ENCODE results near the gene GCN1.

DNA sequence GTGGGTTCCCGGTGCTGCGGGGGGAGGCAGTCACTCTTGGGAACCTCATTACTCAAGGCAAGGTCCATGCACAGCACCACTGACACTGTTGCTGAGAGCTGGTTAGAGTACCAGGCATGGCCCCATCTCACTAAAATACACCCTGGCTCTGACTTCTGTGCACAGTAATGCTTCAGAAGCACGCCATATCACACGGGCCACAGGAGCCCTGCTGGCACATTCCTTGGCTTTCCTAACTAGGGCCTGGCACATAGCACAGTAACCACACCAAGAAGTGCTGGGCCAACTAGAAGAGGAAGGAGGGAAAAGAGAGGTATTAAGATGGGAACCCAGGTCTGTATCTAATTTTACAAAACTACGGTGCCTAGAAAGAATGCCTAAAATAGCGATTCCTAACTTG is 64.5 kb downstream of the GCN1 start:
- TF ChIP-seq, protein P1, sequence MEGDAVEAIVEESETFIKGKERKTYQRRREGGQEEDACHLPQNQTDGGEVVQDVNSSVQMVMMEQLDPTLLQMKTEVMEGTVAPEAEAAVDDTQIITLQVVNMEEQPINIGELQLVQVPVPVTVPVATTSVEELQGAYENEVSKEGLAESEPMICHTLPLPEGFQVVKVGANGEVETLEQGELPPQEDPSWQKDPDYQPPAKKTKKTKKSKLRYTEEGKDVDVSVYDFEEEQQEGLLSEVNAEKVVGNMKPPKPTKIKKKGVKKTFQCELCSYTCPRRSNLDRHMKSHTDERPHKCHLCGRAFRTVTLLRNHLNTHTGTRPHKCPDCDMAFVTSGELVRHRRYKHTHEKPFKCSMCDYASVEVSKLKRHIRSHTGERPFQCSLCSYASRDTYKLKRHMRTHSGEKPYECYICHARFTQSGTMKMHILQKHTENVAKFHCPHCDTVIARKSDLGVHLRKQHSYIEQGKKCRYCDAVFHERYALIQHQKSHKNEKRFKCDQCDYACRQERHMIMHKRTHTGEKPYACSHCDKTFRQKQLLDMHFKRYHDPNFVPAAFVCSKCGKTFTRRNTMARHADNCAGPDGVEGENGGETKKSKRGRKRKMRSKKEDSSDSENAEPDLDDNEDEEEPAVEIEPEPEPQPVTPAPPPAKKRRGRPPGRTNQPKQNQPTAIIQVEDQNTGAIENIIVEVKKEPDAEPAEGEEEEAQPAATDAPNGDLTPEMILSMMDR (IDR thresholded peaks at IDR 0.05) = no peak
- TF ChIP-seq ZNF416 (CRISPR knock-in tag; IDR thresholded peaks at IDR 0.05) = no peak
- no peak for TF ChIP-seq TCF7 (CRISPR knock-in tag; IDR thresholded peaks at IDR 0.05; ENCODE audit: low read depth)
- TF ChIP-seq, protein P2, sequence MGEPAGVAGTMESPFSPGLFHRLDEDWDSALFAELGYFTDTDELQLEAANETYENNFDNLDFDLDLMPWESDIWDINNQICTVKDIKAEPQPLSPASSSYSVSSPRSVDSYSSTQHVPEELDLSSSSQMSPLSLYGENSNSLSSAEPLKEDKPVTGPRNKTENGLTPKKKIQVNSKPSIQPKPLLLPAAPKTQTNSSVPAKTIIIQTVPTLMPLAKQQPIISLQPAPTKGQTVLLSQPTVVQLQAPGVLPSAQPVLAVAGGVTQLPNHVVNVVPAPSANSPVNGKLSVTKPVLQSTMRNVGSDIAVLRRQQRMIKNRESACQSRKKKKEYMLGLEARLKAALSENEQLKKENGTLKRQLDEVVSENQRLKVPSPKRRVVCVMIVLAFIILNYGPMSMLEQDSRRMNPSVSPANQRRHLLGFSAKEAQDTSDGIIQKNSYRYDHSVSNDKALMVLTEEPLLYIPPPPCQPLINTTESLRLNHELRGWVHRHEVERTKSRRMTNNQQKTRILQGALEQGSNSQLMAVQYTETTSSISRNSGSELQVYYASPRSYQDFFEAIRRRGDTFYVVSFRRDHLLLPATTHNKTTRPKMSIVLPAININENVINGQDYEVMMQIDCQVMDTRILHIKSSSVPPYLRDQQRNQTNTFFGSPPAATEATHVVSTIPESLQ (CRISPR knock-in tag; IDR thresholded peaks at IDR 0.05) = no peak
- no peak for TF ChIP-seq IRF2 (CRISPR knock-in tag; IDR thresholded peaks at IDR 0.05; ENCODE audit: borderline replicate concordance, low read depth)
- TF ChIP-seq, protein P3, sequence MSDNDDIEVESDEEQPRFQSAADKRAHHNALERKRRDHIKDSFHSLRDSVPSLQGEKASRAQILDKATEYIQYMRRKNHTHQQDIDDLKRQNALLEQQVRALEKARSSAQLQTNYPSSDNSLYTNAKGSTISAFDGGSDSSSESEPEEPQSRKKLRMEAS (CRISPR knock-in tag; IDR thresholded peaks at IDR 0.05) = no peak
- TF ChIP-seq ESRRA (CRISPR knock-in tag; IDR thresholded peaks at IDR 0.05; ENCODE audit: borderline replicate concordance) = no peak
- no peak for TF ChIP-seq FOXP1 (CRISPR knock-in tag; IDR thresholded peaks at IDR 0.05; ENCODE audit: borderline replicate concordance)
